Panc1 (cell line): ENCODE measurements around the gene CTNNBIP1.

Experiments used
- CTCF ChIP-seq: fragments of 450-650 bp; IDR thresholded peaks from 2 replicates; pipeline ENCODE4 v1.5.1; 2017; ENCODE audit warnings: mild to moderate bottlenecking
- TCF7L2 ChIP-seq: IDR thresholded peaks from 2 replicates; pipeline ENCODE4 v1.6.1; 2011; ENCODE audit warnings: mild to moderate bottlenecking, low read depth, low read length, inconsistent platforms

DNA sequence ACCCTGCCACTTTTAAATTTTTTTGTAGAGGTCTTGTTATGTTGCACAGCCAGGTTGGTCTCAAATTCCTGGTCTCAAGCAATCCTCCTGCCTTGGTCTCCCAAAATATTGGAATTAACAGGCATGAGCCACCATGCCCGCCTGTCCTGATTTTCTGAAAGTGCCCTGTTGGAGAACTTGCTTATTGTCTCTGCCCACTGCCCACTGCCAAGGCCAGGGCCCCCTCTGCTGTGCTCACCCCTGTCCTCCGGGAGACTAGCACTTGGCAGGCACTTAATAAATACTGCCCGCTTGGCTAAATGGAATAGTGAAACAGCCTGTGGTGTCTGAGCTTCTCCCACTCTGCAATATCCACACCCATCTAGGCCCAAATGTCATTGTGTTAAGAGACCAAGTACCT, 35.7 kb downstream of the CTNNBIP1 start:
- TF ChIP-seq CTCF (no peak), TCF7L2 (no peak)
